Measurements from ENCODE around the gene XPR1.

- TF ChIP-seq, protein P1, sequence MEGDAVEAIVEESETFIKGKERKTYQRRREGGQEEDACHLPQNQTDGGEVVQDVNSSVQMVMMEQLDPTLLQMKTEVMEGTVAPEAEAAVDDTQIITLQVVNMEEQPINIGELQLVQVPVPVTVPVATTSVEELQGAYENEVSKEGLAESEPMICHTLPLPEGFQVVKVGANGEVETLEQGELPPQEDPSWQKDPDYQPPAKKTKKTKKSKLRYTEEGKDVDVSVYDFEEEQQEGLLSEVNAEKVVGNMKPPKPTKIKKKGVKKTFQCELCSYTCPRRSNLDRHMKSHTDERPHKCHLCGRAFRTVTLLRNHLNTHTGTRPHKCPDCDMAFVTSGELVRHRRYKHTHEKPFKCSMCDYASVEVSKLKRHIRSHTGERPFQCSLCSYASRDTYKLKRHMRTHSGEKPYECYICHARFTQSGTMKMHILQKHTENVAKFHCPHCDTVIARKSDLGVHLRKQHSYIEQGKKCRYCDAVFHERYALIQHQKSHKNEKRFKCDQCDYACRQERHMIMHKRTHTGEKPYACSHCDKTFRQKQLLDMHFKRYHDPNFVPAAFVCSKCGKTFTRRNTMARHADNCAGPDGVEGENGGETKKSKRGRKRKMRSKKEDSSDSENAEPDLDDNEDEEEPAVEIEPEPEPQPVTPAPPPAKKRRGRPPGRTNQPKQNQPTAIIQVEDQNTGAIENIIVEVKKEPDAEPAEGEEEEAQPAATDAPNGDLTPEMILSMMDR (conservative IDR thresholded peaks at IDR 0.05; ENCODE audit: low read length), result no peak
- TF ChIP-seq EZH2phosphoT487 (IDR thresholded peaks at IDR 0.05; ENCODE audit: borderline replicate concordance), result no peak
Observed at GRCh38 chr1:180927841-180928240, 296.0 kb downstream of the XPR1 start.

All from Loucy (cell line).